HG02798 (cell line): ENCODE results near the gene ZNF93.
"Not testable (repeated sequence)": the region's sequence is repeated elsewhere in the genome, so short reads cannot be mapped to it uniquely, and the experiment has no call there.

Experiments used
- ATAC-seq: cut with Tn5 transposase; IDR thresholded peaks from one replicate; pipeline ENCODE4 v1.9.1; 2021; ENCODE audit warnings: mild to moderate bottlenecking; ENCODE audit not compliant: unreplicated experiment, poor library complexity

Gene ZNF93

DNA sequence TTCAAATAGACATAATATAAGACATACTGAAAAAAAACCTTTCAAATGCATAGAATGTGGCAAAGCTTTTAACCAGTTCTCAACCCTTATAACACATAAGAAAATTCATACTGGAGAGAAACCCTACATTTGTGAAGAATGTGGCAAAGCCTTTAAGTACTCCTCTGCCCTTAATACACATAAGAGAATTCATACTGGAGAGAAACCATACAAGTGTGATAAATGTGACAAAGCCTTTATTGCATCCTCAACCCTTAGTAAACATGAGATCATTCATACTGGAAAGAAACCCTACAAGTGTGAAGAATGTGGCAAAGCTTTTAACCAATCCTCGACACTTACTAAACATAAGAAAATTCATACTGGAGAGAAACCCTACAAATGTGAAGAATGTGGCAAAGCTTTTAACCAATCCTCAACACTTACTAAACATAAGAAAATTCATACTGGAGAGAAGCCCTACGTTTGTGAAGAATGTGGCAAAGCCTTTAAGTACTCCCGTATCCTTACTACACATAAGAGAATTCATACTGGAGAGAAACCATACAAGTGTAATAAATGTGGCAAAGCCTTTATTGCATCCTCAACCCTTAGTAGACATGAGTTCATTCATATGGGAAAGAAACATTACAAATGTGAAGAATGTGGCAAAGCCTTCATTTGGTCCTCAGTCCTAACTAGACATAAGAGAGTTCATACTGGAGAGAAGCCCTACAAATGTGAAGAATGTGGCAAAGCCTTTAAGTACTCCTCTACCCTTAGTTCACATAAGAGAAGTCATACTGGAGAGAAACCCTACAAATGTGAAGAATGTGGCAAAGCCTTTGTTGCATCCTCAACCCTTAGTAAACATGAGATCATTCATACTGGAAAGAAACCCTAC, 32.9 kb downstream of the ZNF93 start:
- ATAC-seq, result not testable (repeated sequence)

DNA sequence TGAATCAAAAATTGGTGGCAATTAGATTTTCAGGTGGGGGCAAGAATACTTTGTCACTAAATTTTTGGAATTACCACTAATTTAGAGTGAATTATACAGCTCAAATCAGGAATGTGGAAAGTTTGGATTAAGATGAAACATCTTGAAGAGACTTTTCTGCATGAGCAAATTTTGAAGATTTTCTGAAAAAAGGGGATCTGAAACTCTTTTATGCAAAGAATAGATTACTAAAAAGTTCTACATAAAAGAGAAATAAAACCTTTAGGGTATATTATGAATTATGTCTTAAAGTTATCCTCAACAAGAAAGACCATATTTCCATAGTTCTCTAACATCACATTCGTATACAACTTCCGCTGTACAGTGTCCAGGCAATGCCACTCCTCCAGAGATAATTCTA, 36.7 kb downstream of the ZNF93 start:
- ATAC-seq, result no peak

DNA sequence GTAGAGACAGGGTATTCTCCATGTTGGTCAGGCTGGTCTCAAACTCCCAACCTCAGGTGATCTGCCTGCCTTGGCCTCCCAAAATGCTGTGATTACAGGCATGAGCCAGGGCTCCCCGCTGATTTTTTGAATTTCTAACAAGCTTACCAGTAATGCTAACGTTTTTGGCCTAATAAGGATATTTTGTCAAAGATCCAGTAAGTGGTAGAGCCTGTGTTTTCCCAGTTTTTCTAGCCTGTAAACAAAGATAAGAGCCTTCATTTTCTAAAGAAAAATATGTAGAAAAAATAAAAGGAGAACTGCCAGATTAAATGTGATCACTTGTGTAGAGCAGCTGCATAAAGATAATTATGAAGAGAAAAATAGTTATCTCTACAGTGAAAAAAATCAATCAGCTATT, 37.7 kb downstream of the ZNF93 start:
- ATAC-seq, result no peak

DNA sequence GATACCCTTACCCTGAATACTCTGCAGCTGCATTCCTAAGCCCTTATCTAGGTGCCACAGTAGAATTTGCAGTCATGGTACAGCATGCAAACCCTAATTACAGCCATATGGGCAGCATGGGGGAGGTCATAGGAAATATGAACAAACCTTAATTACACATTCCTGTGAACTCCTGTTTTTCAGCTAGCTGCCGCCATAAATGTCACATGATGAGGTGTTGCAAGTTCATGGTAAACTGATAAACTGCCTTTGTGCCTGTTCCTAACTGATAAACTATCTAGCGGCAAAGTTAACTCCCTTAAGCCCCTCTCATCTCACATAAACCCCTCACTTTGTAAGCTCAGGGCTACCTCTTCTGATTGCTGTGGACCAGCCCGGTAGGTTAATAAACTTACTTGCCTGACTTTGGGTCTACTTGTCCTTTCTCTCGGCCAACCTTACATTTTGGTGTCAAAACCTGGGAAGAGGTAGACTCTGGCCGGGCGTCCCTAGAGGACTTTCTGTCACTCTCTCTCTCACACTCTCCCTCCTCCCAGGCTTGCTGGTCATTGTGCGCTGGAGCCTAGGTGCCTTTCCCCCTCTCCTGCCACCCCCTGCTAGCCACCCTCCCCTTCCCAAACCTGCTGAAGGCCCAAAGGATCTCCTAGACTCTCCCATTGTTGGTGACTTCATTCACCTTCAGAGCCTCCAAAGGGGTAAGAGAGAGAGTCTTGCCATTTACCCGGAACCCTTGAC, 43.3 kb downstream of the ZNF93 start:
- ATAC-seq, result no peak

DNA sequence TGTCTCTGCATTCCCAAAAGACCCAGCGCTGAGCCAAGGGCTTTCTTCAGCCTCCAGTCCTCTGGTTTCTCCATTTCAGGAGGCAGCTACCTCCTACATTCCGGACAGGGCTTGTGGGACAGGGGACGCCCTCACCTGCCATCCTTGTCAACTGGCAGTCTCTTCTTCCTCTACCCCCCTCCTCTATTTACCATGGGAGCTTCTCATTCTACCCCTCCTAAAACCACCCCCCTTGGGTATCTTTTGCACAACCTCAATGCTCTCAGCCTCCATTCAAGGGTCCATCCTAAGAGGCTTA, 43.8 kb downstream of the ZNF93 start:
- ATAC-seq, result no peak

- ATAC-seq, result no peak
These were observed 45.5 kb downstream of the ZNF93 start for GRCh38 chr19:19946226-19946625.

- no peak for ATAC-seq
These were observed 48.1 kb downstream of the ZNF93 start for GRCh38 chr19:19948800-19949199.

DNA sequence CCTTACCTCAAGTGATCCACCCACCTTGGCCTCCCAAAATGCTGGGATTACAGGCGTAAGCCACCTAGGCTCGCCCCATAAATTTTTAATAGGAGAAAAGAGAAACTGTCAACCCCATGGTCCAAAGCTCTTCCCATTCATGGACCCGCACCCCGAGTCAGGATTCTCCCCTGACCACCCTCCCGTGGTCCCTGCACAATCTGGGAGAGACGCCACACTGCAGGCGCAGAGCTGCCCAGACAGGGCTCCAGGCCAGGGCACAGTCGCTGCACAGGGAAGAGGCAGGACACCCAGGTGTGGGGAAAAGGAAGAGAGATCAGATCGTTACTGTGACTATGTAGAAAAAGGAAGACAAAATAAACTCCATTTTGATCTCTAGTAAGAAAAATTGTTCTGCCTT, 54.5 kb downstream of the ZNF93 start:
- no peak for ATAC-seq

DNA sequence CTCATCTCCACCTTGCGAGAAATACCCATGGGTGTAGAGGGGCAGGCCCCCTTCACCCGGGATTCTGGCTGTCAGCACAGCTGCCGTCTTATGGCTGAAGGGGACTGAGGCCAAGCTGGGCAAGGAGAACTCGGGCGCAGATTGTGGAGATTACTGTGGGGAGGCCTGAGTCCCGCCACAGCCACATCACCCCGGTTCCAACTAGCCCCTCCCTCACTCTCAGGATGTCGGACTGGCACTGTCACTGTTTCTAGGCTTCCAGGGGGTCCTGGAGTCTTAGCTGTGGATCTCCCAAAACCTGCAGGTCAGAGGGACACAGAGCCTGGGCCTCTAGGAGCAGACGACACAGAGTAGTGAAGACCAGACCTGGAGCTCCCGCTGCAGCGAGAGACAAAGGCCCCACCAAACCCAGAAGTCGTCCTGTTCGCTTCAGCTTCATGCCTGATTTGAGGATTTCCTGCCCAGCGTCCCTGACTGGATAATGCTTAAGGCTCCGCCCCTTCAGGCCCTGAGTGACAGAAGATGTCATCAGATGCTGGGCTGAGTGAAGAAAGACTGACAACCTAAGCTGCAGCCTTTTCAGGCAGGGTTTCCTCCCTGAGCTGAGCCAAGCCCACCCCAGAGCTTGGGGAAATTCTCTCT, 55.8 kb downstream of the ZNF93 start:
- no peak for ATAC-seq

DNA sequence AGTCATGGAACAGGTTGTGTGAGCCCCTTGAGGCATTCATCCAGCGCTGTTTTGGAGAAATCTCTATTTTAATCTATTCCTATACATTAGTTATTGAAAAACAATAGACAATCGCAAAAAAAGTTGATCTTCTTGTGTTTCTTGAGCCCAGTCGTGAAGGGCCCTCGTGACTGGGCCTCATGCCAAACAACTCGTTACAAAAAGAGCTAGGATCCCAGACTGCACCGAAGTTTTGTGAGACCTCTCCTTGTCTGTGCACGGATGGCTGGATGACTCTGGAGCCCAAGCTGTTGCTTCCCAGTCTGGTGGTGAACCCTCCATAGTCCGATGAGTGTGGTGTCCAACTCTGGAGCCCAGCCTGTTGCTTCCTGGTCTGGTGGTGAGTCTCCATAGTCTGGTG, 57.0 kb downstream of the ZNF93 start:
- ATAC-seq, result not testable (repeated sequence)

DNA sequence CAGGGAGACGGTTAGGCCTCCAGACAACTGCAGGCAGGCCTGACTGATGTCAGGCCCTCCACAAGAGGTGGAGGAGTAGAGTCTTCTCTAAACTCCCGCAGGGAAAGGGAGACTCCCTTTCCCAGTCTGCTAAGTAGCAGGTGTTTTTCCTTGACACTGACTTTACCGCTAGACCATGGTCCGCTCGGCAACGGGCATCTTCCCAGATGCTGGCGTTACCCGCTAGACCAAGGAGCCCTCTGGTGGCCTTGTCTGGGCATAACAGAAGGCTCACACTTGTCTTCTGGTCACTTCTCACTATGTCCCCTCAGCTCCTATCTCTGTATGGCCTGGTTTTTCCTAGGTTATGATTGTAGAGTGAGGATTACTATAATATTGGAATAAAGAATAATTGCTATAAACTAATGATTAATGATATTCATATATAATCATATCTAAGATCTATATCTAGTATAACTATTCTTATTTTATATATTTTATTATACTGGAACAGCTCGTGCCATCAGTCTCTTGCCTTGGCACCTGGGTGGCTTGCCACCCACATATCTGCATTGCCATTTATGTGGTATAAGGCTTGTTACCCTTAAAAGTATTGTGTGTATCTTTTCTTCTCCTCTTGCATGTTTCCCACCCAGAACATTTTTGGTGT, 58.5 kb downstream of the ZNF93 start:
- not testable (repeated sequence) for ATAC-seq

DNA sequence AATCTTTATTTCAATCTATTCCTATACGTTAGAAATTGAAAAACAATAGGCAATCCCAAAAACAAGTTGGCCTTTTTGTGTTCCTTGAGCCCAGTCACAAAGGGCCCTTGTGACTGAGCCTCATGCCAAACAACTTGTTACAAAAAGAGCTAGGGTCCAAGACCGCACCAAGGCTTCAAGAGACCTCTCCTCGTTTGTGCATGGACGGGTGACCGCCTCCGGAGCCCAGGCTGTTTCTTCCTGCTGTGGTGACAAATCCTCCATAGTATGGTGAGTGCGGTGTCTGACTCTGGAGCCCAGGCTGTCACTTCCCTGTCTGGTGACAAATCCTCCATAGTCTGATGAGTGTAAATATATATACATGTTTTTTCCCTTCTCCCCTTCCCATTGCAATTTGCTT, 63.7 kb downstream of the ZNF93 start:
- no peak for ATAC-seq

DNA sequence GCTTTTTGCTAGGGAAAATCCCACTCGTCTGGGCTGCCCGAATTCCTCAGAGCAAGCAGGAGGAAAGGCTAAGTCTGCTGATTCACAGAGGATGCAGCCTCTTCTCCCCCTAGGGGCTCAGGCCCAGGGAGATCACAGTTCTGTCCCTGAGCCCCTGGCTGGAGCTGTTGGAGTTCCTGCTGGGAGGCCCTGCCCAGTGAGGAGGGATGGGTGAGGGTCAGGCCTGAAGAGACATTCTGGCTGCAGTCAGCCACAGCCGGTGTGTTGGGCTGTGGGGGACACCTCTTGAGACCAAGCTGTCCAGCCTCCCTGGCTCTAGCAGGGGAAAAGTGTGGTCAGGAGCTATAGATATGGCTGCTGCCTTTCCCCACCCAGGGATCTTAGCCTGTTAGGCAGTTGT, 65.4 kb downstream of the ZNF93 start:
- ATAC-seq, result not testable (repeated sequence)

DNA sequence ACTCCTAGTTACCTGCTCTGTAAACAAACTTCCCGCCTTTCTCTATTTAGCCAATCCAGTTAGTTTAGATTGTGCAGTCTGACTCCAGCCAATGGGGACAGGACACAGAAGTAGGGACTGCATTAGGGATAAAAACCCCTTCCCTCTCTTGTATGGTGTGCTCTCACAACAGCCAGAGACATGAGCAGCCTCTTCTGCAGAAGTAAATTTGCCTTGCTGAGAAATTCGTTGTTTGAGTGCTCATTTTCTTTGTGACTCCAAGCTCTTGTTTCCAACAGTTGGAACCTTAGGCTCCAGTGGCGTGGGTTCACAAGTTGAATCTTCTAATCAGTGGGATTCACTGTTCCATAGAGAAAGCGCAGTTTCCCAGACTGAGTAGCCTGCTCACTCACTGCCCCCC, 66.1 kb downstream of the ZNF93 start:
- ATAC-seq, result no peak
